NCI-H2171 treated with DMSO at 0.1 percent for 48 hours (cell line): ENCODE measurements around the gene AEN.

ENCODE experiments used
- DNase-seq: peaks from one replicate; lab custom pipeline; 2025; lab: John Stamatoyannopoulos, UW

Gene AEN

GRCh38 chr15:88613074-88613944 lies 7.8 kb upstream of the AEN start:
- no peak for DNase-seq

- DNase-seq: no peak
Observed at GRCh38 chr15:88615303-88616107, 5.6 kb upstream of the AEN start.

GRCh38 chr15:88616240-88616639 lies 4.9 kb upstream of the AEN start:
- no peak for DNase-seq

GRCh38 chr15:88617031-88617722 lies 4.0 kb upstream of the AEN start:
- no peak for DNase-seq

- DNase-seq: no peak
Observed at GRCh38 chr15:88617790-88618189, 3.4 kb upstream of the AEN start.

GRCh38 chr15:88618686-88619085 lies 2.5 kb upstream of the AEN start:
- DNase-seq: no peak

GRCh38 chr15:88619796-88620195 lies 1.3 kb upstream of the AEN start:
- DNase-seq: no peak

GRCh38 chr15:88621789-88622604 lies 857 bp downstream of the AEN start:
- no peak for DNase-seq

- no peak for DNase-seq
Observed at GRCh38 chr15:88622605-88622975, 1.4 kb downstream of the AEN start.

- no peak for DNase-seq
Observed at GRCh38 chr15:88623061-88623460, 1.9 kb downstream of the AEN start.

- DNase-seq: no peak
Observed at GRCh38 chr15:88623632-88624031, 2.5 kb downstream of the AEN start.

- DNase-seq: peak; percentile 22
Observed at GRCh38 chr15:88624156-88624970, 3.2 kb downstream of the AEN start.

GRCh38 chr15:88624971-88625490 lies 3.9 kb downstream of the AEN start:
- no peak for DNase-seq

- DNase-seq: no peak
Observed at GRCh38 chr15:88625943-88626741, 5.0 kb downstream of the AEN start.

- no peak for DNase-seq
Observed at GRCh38 chr15:88627463-88627862, 6.3 kb downstream of the AEN start.

- no peak for DNase-seq
Observed at GRCh38 chr15:88628018-88628654, 7.0 kb downstream of the AEN start.

GRCh38 chr15:88629071-88629470 lies 7.9 kb downstream of the AEN start:
- no peak for DNase-seq

GRCh38 chr15:88630141-88630721 lies 9.1 kb downstream of the AEN start:
- DNase-seq: no peak
